HL-60 (cell line): Measurements from ENCODE around the gene EIF1.
"Not testable (repeated sequence)": the region's sequence is repeated elsewhere in the genome, so short reads cannot be mapped to it uniquely, and the experiment has no call there.

Experiments used
- DNase-seq, 2 experiments: peaks; one replicate each; pipeline ENCODE4 v3.0.0-alpha.2; 2010 to 2020; ENCODE audit warnings: low read depth in 1 of 2, low spot score in 1 of 2
- H3K27ac ChIP-seq: fragments of 250-450 bp; sonication (Bioruptor Pico); replicated peaks from 2 replicates; pipeline ENCODE4 v1.5.1; 2020; ENCODE audit warnings: mild to moderate bottlenecking, moderate library complexity
- H3K27me3 ChIP-seq: fragments of 250-450 bp; sonication (Bioruptor Pico); 2 replicates; pipeline ENCODE4 v1.5.1; 2021; ENCODE audit warnings: mild to moderate bottlenecking, moderate library complexity; ENCODE audit not compliant: insufficient read depth, poor library complexity, severe bottlenecking
- H3K4me3 ChIP-seq: replicated peaks from 2 replicates; pipeline ENCODE4 v1.5.1; 2011; ENCODE audit warnings: mild to moderate bottlenecking, control low read depth, low read length; ENCODE audit not compliant: insufficient read depth
- GABPA ChIP-seq: IDR thresholded peaks from 2 replicates; pipeline ENCODE4 v1.6.1; 2012; ENCODE audit warnings: low read depth
- POLR2AphosphoS5 ChIP-seq: IDR thresholded peaks from 2 replicates; pipeline ENCODE4 v1.6.1; 2012; ENCODE audit warnings: low read depth
- SPI1 ChIP-seq: IDR thresholded peaks from 2 replicates; pipeline ENCODE4 v1.6.1; 2012; ENCODE audit warnings: low read depth, mild to moderate bottlenecking, borderline replicate concordance
- long read RNA-seq: library from polyadenylated mRNA; unstranded; transcript quantifications from one replicate; pipeline ENCODE4 v2.0.0, GENCODE V29; 2020
- TF ChIP-seq, protein P1 (sequence below): IDR thresholded peaks from one replicate; pipeline ENCODE4 v1.5.1; 2011; ENCODE audit warnings: low read length, control low read depth, inconsistent platforms; ENCODE audit not compliant: insufficient read depth
- TF ChIP-seq, protein P2 (sequence below): IDR thresholded peaks from 2 replicates; pipeline ENCODE4 v1.6.1; 2012; ENCODE audit warnings: low read depth; ENCODE audit not compliant: insufficient replicate concordance

EIF1 gene
- long read RNA-seq, transcript EIF1-202 (2 exons, 2,170 nt), result minor isoform, 9 of 1,682 reads
- long read RNA-seq, transcript EIF1-203 (4 exons, 2,330 nt), result major isoform, 1,541 of 1,682 reads
- long read RNA-seq, partial matches to known transcripts, result 105 of 1,682 reads
- long read RNA-seq, other reads (novel, unspliced or antisense), result 24 of 1,682 reads

DNA sequence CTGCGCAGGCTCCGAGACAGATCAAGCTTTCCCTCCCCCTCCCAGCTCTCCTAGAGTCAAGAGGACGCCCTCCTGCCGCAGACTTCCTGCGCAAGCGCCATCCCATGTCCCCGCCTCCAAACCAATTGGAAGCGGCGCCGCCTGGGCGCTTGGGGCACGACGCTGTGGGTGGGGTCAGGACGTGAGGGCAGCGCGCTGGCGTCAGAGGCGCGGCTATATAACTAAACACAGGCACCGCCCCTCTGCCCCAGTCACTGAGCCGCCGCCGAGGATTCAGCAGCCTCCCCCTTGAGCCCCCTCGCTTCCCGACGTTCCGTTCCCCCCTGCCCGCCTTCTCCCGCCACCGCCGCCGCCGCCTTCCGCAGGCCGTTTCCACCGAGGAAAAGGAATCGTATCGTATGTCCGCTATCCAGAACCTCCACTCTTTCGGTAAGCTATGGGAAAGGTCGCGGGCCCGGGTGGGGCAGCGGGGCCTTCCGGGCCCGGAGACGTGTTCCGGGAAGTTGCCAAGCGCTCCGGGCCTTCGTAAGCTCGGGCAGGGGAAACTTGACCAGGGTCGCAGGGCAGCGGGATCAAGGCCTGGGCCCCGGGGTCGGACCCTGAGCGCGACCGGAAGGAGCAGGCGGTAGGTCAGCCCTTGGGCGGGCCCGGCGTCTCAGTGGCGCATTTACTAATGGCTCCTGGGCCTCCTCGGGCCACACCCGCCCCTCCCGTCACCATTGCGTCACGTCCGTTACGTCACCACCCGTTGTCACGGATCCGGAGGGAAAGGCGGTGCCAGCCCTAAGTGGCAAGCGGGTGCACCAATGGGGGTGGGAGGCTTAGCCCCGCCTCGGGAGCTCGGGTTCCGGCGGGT is at the start of gene EIF1:
Gene EIF1 (plus strand): TSS at position 245 of the 856 bp plus-strand sequence. CDS start 154 bp downstream, at position 399.
- no peak for TF ChIP-seq SPI1
- TF ChIP-seq, protein P1, sequence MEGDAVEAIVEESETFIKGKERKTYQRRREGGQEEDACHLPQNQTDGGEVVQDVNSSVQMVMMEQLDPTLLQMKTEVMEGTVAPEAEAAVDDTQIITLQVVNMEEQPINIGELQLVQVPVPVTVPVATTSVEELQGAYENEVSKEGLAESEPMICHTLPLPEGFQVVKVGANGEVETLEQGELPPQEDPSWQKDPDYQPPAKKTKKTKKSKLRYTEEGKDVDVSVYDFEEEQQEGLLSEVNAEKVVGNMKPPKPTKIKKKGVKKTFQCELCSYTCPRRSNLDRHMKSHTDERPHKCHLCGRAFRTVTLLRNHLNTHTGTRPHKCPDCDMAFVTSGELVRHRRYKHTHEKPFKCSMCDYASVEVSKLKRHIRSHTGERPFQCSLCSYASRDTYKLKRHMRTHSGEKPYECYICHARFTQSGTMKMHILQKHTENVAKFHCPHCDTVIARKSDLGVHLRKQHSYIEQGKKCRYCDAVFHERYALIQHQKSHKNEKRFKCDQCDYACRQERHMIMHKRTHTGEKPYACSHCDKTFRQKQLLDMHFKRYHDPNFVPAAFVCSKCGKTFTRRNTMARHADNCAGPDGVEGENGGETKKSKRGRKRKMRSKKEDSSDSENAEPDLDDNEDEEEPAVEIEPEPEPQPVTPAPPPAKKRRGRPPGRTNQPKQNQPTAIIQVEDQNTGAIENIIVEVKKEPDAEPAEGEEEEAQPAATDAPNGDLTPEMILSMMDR, result no peak
- TF ChIP-seq GABPA, result peak; percentile 84
- TF ChIP-seq, protein P2, sequence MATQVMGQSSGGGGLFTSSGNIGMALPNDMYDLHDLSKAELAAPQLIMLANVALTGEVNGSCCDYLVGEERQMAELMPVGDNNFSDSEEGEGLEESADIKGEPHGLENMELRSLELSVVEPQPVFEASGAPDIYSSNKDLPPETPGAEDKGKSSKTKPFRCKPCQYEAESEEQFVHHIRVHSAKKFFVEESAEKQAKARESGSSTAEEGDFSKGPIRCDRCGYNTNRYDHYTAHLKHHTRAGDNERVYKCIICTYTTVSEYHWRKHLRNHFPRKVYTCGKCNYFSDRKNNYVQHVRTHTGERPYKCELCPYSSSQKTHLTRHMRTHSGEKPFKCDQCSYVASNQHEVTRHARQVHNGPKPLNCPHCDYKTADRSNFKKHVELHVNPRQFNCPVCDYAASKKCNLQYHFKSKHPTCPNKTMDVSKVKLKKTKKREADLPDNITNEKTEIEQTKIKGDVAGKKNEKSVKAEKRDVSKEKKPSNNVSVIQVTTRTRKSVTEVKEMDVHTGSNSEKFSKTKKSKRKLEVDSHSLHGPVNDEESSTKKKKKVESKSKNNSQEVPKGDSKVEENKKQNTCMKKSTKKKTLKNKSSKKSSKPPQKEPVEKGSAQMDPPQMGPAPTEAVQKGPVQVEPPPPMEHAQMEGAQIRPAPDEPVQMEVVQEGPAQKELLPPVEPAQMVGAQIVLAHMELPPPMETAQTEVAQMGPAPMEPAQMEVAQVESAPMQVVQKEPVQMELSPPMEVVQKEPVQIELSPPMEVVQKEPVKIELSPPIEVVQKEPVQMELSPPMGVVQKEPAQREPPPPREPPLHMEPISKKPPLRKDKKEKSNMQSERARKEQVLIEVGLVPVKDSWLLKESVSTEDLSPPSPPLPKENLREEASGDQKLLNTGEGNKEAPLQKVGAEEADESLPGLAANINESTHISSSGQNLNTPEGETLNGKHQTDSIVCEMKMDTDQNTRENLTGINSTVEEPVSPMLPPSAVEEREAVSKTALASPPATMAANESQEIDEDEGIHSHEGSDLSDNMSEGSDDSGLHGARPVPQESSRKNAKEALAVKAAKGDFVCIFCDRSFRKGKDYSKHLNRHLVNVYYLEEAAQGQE, result peak; percentile 78
- peak; percentile 98 for TF ChIP-seq POLR2AphosphoS5
- H3K4me3 ChIP-seq, result peak within 1 kb of the TSS; percentile 97
- peak; percentile 99 to 100 for DNase-seq
- H3K27ac ChIP-seq, result peak within 1 kb of the TSS; percentile 99
- no peaks in the 10 kb centered on the region for H3K27me3 ChIP-seq

DNA sequence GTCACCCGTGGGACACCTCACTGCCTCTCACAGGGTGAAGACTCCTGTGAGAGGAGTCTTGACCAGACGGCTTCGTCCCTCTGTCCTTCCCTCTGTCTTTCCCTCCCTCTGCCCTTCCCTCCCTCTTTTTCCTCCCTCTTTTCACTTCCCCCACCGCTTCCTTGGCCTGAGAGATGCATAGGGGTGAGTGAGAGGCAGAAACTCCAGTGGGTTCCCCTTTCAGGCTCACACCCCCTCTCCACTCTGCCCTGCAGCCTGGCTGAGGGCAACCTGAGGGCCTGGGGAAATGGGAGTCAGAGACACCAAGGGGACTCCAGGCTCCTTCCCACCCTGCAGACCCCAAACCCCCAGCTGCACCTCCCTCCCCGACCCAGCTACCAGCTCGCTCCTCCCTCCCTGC is 49.7 kb upstream of the EIF1 start:
- TF ChIP-seq POLR2AphosphoS5, result no peak
- TF ChIP-seq GABPA, result no peak
- 0 out of 2 replicates have a peak, but pooled peaks have one; percentile 10 for TF ChIP-seq SPI1
- Histone ChIP-seq H3K4me3 (no peak overlapping the region), H3K27me3 (no peaks in the 10 kb centered on the region), H3K27ac (no peak overlapping the region)
- no peak for DNase-seq

DNA sequence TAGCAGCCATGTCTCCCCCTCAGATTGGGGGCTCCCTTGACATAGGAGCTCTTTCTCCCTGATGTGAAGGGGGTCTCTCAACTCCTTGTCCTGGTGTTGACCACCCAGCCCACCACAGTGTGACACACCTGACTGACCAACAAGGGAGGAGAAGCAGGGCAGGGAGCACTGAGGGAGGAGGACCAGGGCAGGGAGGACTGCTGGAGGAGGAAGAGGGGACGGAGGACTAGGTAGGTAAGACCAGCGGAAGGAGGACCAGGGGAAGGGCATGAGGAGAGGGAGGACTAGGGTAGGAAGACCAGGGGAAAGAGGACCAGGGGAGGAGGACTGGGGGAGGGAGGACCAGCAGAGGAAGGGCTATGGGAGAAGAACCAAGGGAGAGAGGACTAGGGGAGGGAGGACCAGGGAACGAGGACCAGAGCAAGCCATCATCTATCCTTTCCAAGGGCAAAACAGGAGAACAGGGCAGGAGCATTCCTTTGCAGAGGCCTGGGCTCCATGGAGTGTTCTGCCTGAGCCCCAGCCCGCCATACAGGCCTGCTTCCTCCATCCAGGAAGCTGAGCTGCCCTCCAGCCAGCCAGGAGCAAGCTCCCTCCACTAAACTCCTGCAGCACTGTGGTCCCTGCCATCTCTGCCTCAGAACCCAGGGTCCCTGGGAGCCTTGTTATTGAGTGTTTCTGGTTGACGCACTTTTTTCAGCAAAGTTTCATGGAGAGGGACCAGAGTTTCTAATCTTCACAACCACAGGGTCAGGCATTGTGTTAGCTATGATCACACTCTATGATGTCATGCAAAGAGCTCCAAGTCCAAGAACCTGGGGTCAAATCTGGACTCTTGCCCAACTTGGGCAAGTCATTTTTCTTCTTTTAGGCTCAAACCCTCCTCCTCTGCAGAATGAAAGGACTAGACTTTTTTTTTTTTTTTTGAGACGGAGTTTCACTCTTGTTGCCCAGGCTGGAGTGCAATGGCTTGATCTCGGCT is 48.9 kb upstream of the EIF1 start:
- DNase-seq, result no peak
- no peak overlapping the region for H3K4me3 ChIP-seq
- H3K27ac ChIP-seq, result no peak overlapping the region
- no peaks in the 10 kb centered on the region for H3K27me3 ChIP-seq
- TF ChIP-seq GABPA, result no peak
- TF ChIP-seq, protein P2, result no peak
- TF ChIP-seq POLR2AphosphoS5, result no peak
- no peak for TF ChIP-seq SPI1
- TF ChIP-seq, protein P1, result no peak

DNA sequence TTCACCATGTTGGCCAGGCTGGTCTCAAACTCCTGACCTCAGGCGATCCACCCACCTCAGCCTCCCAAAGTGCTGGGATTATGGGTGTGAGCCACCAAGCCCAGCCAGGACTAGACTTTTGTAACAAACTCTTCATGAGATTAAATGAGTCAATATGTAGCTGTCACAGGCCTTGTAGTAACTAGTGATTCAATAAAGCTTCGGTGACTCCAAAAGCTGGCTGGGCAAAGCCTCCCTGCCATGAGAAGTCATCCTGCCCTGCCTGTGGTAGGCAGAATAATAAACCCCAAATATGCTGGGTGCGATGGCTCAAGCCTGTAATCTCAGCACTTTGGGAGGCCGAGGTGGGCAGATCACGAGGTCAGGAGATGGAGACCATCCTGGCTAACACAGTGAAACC is 48.1 kb upstream of the EIF1 start:
- not testable (repeated sequence) for DNase-seq, H3K27ac ChIP-seq, H3K4me3 ChIP-seq, H3K27me3 ChIP-seq
